ENCODE measurements around the gene COMMD7.

Gene COMMD7

DNA sequence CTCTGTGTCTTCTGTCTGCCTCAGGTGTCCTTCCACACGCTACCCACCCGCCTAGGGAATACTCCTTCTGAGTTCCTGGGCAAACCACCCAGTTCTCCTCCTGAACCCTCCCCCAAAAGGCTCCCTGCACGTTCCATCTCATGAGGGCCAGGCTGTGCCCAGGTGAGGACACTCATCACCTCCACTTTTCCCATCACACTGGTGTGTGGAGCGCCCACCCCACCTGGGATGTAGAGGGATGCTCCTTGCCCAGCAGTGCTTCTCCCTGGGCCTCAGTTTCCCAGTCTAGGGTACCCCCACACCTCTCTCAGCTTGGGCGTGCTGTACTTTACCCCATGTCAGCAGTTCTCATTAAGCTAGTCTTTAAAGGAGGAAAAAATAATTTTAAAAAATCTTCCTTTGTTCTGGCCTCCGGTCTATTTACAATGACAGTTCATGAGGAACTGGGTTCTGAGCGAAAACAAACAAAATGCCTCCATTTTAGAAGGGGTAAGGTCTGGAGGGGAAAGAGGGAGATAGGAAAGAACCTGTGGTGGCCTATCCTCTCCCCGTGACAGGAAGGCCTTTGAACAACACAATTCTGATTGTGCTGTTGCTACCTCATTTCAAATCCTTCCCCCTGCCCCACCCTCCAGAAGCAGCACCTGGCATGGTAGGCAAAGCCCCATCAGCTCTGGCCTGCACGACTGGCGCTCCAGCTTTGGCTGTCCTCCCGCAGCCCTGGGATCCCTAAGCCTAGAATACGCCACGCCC lies 67.9 kb downstream of the COMMD7 start:
- TF ChIP-seq, protein P1, sequence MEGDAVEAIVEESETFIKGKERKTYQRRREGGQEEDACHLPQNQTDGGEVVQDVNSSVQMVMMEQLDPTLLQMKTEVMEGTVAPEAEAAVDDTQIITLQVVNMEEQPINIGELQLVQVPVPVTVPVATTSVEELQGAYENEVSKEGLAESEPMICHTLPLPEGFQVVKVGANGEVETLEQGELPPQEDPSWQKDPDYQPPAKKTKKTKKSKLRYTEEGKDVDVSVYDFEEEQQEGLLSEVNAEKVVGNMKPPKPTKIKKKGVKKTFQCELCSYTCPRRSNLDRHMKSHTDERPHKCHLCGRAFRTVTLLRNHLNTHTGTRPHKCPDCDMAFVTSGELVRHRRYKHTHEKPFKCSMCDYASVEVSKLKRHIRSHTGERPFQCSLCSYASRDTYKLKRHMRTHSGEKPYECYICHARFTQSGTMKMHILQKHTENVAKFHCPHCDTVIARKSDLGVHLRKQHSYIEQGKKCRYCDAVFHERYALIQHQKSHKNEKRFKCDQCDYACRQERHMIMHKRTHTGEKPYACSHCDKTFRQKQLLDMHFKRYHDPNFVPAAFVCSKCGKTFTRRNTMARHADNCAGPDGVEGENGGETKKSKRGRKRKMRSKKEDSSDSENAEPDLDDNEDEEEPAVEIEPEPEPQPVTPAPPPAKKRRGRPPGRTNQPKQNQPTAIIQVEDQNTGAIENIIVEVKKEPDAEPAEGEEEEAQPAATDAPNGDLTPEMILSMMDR (IDR thresholded peaks at IDR 0.05), result no peak

DNA sequence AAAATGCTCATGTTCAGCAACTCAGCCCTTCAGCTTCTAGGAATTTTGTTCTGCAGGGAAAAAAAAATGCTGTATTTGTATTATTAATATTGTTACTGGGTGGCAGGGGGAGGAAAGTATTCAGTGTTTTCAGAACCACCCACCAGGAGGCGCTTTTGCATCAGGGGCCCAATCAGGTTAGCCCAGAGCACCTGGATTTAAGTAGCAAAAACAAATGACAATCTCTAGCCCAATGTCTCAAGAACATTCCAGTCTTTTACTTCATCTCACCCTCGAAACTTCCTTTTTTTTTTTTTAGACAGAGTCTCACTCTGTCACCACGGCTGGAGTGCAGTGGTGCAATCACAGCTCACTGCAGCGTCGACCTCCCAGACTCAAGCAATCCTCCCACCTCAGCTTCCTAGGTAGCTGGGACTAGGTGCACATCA lies 68.9 kb downstream of the COMMD7 start:
- TF ChIP-seq, protein P1 (IDR thresholded peaks at IDR 0.05), result peak; percentile 88

DNA sequence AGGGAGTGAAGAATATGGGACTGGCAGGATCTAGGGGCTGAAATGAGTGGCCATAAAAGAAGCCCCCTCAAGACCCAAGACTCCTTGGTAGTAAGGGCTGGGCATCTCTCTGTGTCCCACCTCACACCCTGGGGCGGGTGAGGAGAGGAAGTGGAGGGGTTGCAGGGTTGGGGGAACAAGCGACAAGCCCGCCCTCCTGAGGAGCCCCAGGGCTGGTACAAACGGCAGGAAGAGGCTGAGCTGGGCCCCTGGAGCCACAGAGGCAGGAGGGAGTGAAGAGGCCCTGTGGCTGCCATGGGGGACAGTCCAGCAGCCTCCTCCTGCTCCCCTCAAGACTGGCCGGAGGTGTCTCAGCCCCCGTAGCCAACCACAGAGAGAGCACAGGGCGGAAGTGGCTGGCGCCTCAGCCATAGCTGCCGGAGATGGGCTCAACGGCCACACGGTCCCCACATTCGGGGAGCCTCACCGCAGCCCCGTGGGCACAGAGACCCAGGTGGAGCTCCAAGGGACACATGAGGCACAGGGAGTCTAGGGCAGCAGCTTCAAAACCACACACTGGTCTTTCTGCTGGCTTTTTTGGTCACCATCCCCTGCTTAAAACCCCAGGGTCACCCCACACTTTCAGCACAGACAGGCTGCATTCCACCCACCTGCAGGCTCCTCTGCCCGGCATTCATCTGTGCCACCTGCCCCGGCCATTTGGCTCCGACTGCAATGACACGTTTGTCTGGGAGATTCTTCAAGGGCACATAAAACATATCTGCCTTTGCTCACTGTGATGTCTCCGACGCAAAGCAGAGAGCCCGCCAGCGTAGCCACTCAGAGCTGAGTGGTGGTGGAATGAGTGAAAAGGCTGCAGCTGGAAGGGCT lies 70.0 kb downstream of the COMMD7 start:
- TF ChIP-seq, protein P1 (IDR thresholded peaks at IDR 0.05), result no peak

DNA sequence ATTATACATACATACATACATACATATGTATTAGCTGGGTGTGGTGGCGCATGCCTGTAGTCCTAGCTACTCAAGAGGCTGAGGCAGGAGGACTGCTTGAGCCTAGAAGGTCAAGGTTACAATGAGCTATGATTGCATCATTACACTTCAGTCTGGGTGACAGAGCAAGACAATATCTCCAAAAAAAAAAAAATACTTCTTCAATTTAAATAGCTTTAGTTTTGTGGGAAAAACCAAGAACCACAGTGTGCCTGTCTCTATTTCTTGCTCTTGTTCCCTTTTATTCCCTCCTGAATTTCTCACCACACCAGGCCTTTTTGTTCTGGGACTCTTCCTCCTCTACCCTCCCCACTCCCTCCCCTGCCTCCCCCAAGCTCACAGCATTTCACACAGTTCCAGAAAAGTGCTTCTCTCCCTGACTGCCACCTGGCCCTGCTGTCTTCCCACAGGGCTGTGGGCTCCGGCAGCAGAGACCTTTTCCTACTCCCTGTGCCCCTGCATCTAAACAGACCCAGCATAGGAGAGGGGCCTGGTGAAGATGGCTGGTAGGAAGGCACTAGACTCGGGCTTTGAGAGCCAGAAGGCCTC lies 70.8 kb downstream of the COMMD7 start:
- TF ChIP-seq, protein P1 (IDR thresholded peaks at IDR 0.05), result no peak

DNA sequence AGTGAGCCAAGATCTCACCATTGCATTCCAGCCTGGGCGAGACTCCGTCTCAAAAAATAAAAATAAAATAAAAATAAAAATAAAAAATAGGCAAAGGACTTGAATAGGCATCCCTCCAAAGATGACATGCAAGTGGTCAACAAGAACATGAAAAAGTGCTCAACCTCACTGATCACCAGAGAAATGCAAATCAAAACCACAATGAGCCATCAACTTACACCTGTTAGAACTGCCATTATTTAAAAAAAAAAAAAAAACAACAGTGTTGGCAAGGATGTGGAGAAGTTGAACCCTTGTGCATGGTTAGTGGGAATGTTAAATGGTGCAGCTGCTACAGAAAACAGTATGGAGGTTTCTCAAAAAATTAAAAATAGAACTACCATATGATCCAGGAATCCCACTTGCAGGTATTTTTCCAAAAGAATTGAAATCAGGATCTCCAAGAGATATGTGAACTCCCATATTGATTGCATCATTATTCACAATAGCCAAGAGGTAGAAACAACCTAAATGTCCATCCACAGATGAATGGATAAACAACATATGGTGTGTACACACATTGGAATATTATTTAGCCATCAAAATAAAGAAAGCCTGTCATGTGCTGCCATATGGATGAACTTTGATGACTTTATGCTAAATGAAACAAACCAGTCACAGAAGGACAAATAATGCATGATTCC lies 72.4 kb downstream of the COMMD7 start:
- TF ChIP-seq, protein P1 (IDR thresholded peaks at IDR 0.05), result no peak

DNA sequence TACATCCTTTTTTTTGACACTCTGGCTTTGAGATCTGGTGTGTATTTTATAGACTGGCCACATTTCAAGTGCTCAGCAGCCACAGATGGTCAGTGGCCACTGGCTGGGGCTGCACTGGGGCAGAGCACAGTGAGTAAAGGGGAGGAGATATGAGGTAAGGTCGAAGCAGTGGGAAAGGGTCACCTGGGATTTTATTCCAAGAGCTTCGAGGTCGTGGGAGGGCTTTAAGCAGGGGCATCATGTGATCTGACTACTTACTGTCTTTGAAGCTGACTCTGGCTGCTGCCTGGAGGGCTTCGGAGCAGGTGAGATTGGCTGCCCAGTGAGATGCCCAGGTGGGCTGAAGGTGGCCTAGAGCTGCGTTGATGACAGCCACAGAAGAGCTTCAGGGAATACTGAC lies 76.2 kb downstream of the COMMD7 start:
- TF ChIP-seq, protein P1 (IDR thresholded peaks at IDR 0.05), result no peak

DNA sequence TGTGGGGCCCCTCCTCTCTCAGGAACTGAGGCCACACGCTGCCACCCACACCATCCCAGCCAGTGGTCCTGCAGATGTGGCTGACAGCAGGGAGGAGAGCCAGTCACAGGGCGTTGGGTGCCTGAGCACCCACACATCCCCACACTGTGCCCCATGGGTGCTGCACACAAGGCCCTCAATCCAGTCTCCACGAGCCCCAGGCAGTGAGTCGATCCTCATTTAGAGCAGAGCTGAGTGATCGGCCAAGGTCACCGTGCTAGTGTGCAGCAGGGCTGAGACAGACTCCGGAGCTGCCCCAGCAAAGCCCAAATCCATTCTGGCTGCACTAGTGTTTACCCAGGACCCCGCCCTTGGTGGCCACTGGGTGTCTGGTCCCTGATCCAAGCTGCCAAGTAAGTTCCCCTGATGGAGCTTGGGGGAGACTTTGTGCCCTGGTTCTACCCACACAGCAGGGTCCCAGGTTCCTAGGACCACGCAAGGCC lies 78.5 kb downstream of the COMMD7 start:
- TF ChIP-seq, protein P1 (IDR thresholded peaks at IDR 0.05), result no peak

Measured in LNCAP (cell line).